Smooth muscle cell (in vitro differentiated cells): Measurements from ENCODE around the gene MAMDC2. TPM values are rescaled to one million over a fixed set of nuclear protein-coding genes. Genes with fewer than 3 reads are reported as not detected.

Source experiments
- DNase-seq: peaks from one replicate; lab custom pipeline; 2025; ENCODE audit not compliant: unreplicated experiment; lab: John Stamatoyannopoulos, UW
- H2AFZ ChIP-seq: fragments of 200-600 bp; sonication (generic); 2 replicates; pipeline ENCODE4 v1.6.0; 2016; ENCODE audit warnings: antibody characterized with exemption, low read depth, mild to moderate bottlenecking
- H3F3A ChIP-seq: fragments of 200-600 bp; sonication (generic); 2 replicates; pipeline ENCODE4 v1.6.0; 2017; ENCODE audit warnings: antibody characterized with exemption, low read depth
- H3K27ac ChIP-seq: fragments of 200-600 bp; sonication (generic); 2 replicates; pipeline ENCODE4 v1.5.1; 2016; ENCODE audit warnings: low read depth, mild to moderate bottlenecking
- H3K27me3 ChIP-seq: fragments of 200-600 bp; sonication (generic); 2 replicates; pipeline ENCODE4 v1.6.1; 2016; ENCODE audit warnings: low read depth, mild to moderate bottlenecking
- H3K36me3 ChIP-seq: fragments of 200-600 bp; sonication (generic); 2 replicates; pipeline ENCODE4 v1.5.1; 2016; ENCODE audit warnings: low read depth
- H3K4me1 ChIP-seq: fragments of 200-600 bp; sonication (generic); 2 replicates; pipeline ENCODE4 v1.5.1; 2016; ENCODE audit warnings: low read depth
- H3K4me2 ChIP-seq: fragments of 200-600 bp; sonication (generic); 2 replicates; pipeline ENCODE4 v1.6.0; 2016; ENCODE audit warnings: mild to moderate bottlenecking
- H3K4me3 ChIP-seq: fragments of 200-600 bp; sonication (generic); 2 replicates; pipeline ENCODE4 v1.5.1; 2016; ENCODE audit warnings: mild to moderate bottlenecking
- H3K79me2 ChIP-seq: fragments of 200-600 bp; sonication (generic); 2 replicates; pipeline ENCODE4 v1.6.0; 2016; ENCODE audit warnings: low read depth, mild to moderate bottlenecking
- H3K9ac ChIP-seq: fragments of 200-600 bp; sonication (generic); 2 replicates; pipeline ENCODE4 v1.6.0; 2016; ENCODE audit warnings: low read depth
- H3K9me3 ChIP-seq: fragments of 200-600 bp; sonication (generic); replicated peaks from 2 replicates; pipeline ENCODE4 v1.5.1; 2016; ENCODE audit warnings: low read depth
- H4K20me1 ChIP-seq: fragments of 200-600 bp; sonication (generic); 2 replicates; pipeline ENCODE4 v1.6.0; 2016; ENCODE audit warnings: low read depth
- CTCF ChIP-seq: fragments of 200-600 bp; sonication (generic); IDR thresholded peaks from 2 replicates; pipeline ENCODE4 v1.5.1; 2017; ENCODE audit warnings: borderline replicate concordance, mild to moderate bottlenecking, antibody characterized with exemption; ENCODE audit not compliant: insufficient read depth, poor library complexity, severe bottlenecking
- WGBS: methylation state at CpG from one replicate; pipeline ENCODE4 v1.1.7; 2016; ENCODE audit warnings: low lambda C conversion rate; 5-methylcytosine and 5-hydroxymethylcytosine counted together
- polyA plus RNA-seq: library from polyadenylated mRNA; unstranded; fragments of >200 nt; fragmentation: Nextera tagmentation; extraction: Ambion mirVana; gene quantifications from 2 replicates; pipeline ENCODE4 v1.2.1, GENCODE V29; 2016
- total RNA-seq: library from RNA; depleted of rRNA; stranded (reverse); fragments of >200 nt; gene quantifications from 2 replicates; pipeline ENCODE4 v1.2.3, GENCODE V29; 2014

Gene MAMDC2
- total and polyA plus RNA-seq, 2 experiments from 2014 or later = 8.2 to 13.0 TPM

DNA sequence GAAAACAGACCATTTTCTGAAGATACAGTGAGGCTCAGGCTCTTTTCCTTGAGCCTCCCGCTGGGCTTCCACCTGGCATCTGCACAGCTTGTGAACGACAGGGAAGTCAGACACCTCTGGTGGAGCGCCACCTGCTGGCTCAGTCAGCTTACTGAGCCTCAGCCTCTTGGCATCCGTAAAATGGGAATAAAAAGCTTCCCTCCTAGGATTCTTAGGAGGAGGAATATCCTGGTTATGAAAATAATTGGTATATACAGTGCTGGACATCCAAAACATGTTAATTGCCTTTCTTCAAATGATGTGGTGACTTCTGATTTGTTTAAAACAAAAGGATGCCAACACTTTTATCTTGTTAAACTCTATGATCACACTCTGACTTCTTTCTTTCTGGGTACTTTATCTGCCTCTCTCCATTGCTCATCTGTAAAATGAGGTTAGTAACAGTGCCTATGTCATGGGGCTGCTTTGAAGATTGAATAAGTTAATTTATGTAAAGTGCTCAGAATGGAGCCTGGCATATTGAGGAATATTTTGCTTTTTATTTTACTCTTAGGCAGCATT lies 67.5 kb downstream of the MAMDC2 start:
- H3K9me3 ChIP-seq = no peaks in the 10 kb centered on the region
- no peak overlapping the region for H3K4me3 ChIP-seq
- no peak overlapping the region for H3K4me2 ChIP-seq
- peak overlapping the region; percentile 54 for H3K27ac ChIP-seq
- H4K20me1 ChIP-seq = no peaks in the 10 kb centered on the region
- peaks cover 4% of the 10 kb centered on the region for H3K4me1 ChIP-seq
- no peaks in the 10 kb centered on the region for H3K27me3 ChIP-seq
- no peak overlapping the region for H2AFZ ChIP-seq
- H3K36me3 ChIP-seq = no peaks in the 10 kb centered on the region
- H3K9ac ChIP-seq = no peak overlapping the region
- H3F3A ChIP-seq = peaks cover 3% of the 10 kb centered on the region
- peak; percentile 85 for TF ChIP-seq CTCF
- DNase-seq = no peak
- H3K79me2 ChIP-seq = no peaks in the 10 kb centered on the region
- 9% methylated on average over 4 of the region's 4 CpGs for WGBS

DNA sequence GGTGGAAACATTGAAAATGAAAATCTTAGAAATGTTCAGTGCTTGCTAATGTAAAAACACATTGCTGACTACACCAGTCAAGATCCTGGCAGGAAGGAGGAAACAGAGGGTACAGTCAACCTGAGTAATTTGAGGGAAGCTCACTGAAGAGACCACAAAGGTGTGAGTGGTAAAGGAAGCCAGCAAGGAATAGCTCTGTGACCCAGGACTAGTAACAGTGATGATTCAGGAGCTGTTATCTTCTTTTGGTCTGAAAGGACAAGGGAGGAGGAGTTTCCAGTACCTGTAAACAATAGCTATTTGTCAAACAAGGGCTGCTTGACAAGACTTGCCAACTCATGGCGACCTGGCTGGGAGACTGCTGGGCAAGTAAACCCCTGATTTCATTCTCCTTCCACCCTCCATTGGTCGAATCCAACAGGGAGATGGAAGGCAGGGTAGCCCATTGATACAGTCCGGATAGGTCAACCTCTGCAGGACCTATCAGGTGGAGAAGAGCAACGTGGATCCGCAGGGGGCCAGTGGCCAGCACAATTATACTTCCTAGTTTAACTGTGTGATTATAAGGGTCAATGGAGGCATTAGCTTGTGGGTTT lies 68.1 kb downstream of the MAMDC2 start:
- no peaks in the 10 kb centered on the region for H3K36me3 ChIP-seq
- no peaks in the 10 kb centered on the region for H3K9me3 ChIP-seq
- no peak for DNase-seq
- peaks cover 3% of the 10 kb centered on the region for H3F3A ChIP-seq
- H3K27ac ChIP-seq = peak overlapping the region; percentile 54
- WGBS = 87% methylated on average over 5 of the region's 5 CpGs
- H3K4me3 ChIP-seq = no peak overlapping the region
- no peaks in the 10 kb centered on the region for H4K20me1 ChIP-seq
- H3K27me3 ChIP-seq = no peaks in the 10 kb centered on the region
- no peaks in the 10 kb centered on the region for H3K79me2 ChIP-seq
- no peak overlapping the region for H3K4me2 ChIP-seq
- no peak overlapping the region for H2AFZ ChIP-seq
- H3K9ac ChIP-seq = no peak overlapping the region
- peaks cover 4% of the 10 kb centered on the region for H3K4me1 ChIP-seq
- no peak for TF ChIP-seq CTCF

DNA sequence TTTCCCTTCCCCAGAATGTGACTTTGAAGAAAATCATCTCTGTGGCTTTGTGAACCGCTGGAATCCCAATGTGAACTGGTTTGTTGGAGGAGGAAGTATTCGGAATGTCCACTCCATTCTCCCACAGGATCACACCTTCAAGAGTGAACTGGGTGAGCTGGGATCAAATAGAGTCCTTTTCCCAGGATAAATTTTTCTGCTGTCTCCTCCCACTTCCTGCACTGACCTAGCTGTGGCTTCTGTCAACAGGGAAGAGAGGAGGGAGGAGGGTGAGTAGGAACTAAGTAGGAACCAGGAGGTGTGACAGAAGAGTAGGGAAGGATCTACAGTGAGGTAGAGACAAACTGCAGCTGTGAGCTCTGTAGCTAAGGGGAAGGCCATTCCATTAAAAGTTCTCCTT lies 69.3 kb downstream of the MAMDC2 start:
- no peak for DNase-seq
- H3K9ac ChIP-seq = no peak overlapping the region
- 79% methylated on average over 2 of the region's 2 CpGs for WGBS

More for the DNA sequence above, 69.3 kb downstream of the MAMDC2 start:
- no peaks in the 10 kb centered on the region for H3K36me3 ChIP-seq
- H3K4me2 ChIP-seq = no peak overlapping the region
- no peak overlapping the region for H3K4me3 ChIP-seq
- H3K4me1 ChIP-seq = peaks cover 4% of the 10 kb centered on the region
- no peak for TF ChIP-seq CTCF
- no peaks in the 10 kb centered on the region for H3K79me2 ChIP-seq
- no peak overlapping the region for H3K27ac ChIP-seq
- H3F3A ChIP-seq = peaks cover 3% of the 10 kb centered on the region
- H3K9me3 ChIP-seq = no peaks in the 10 kb centered on the region
- no peak overlapping the region for H2AFZ ChIP-seq
- no peaks in the 10 kb centered on the region for H4K20me1 ChIP-seq
- no peaks in the 10 kb centered on the region for H3K27me3 ChIP-seq
